Measurements from ENCODE around the gene SCYGR2. TPM values are rescaled to one million over a fixed set of nuclear protein-coding genes. Genes with fewer than 3 reads are reported as not detected.

SCYGR2 gene
- total RNA-seq, 1 donor from 2014 or later, result not detected

GRCh38 chr2:227630322-227630721 lies 31.6 kb downstream of the SCYGR2 start:
- Mint-ChIP-seq H3K9me3 (ENCODE audit: unreplicated experiment) (no peaks in the 10 kb centered on the region), H3K4me1 (ENCODE audit: unreplicated experiment) (no peaks in the 10 kb centered on the region), H3K36me3 (ENCODE audit: unreplicated experiment) (no peaks in the 10 kb centered on the region), H3K4me3 (ENCODE audit: unreplicated experiment) (no peak overlapping the region), H3K27ac (ENCODE audit: unreplicated experiment) (no peak overlapping the region), H3K27me3 (ENCODE audit: unreplicated experiment) (peaks cover 19% of the 10 kb centered on the region)
- DNase-seq (ENCODE audit: extremely low spot score, unreplicated experiment), result no peak
- TF ChIP-seq CTCF (IDR thresholded peaks at IDR 0.05), result no peak

GRCh38 chr2:227632827-227633226 lies 34.1 kb downstream of the SCYGR2 start:
- Mint-ChIP-seq H3K4me3 (ENCODE audit: unreplicated experiment) (no peak overlapping the region), H3K27me3 (ENCODE audit: unreplicated experiment) (peaks cover 19% of the 10 kb centered on the region), H3K9me3 (ENCODE audit: unreplicated experiment) (no peaks in the 10 kb centered on the region), H3K36me3 (ENCODE audit: unreplicated experiment) (no peaks in the 10 kb centered on the region), H3K4me1 (ENCODE audit: unreplicated experiment) (no peaks in the 10 kb centered on the region), H3K27ac (ENCODE audit: unreplicated experiment) (no peak overlapping the region)
- TF ChIP-seq CTCF (IDR thresholded peaks at IDR 0.05), result no peak
- DNase-seq (ENCODE audit: extremely low spot score, unreplicated experiment), result no peak

- TF ChIP-seq CTCF (IDR thresholded peaks at IDR 0.05), result no peak
- H3K27me3 Mint-ChIP-seq (ENCODE audit: unreplicated experiment), result peaks cover 19% of the 10 kb centered on the region
- no peak overlapping the region for H3K4me3 Mint-ChIP-seq (ENCODE audit: unreplicated experiment)
- no peak for DNase-seq (ENCODE audit: extremely low spot score, unreplicated experiment)
- no peaks in the 10 kb centered on the region for H3K4me1 Mint-ChIP-seq (ENCODE audit: unreplicated experiment)
- no peak overlapping the region for H3K27ac Mint-ChIP-seq (ENCODE audit: unreplicated experiment)
- no peaks in the 10 kb centered on the region for H3K9me3 Mint-ChIP-seq (ENCODE audit: unreplicated experiment)
- H3K36me3 Mint-ChIP-seq (ENCODE audit: unreplicated experiment), result no peaks in the 10 kb centered on the region
These were observed 35.5 kb downstream of the SCYGR2 start for GRCh38 chr2:227634201-227634600.

GRCh38 chr2:227642656-227643055 lies 44.0 kb downstream of the SCYGR2 start:
- Mint-ChIP-seq H3K27ac (ENCODE audit: unreplicated experiment) (no peak overlapping the region), H3K27me3 (ENCODE audit: unreplicated experiment) (peaks cover 14% of the 10 kb centered on the region), H3K4me1 (ENCODE audit: unreplicated experiment) (no peaks in the 10 kb centered on the region), H3K9me3 (ENCODE audit: unreplicated experiment) (no peaks in the 10 kb centered on the region), H3K36me3 (ENCODE audit: unreplicated experiment) (no peaks in the 10 kb centered on the region), H3K4me3 (ENCODE audit: unreplicated experiment) (no peak overlapping the region)
- no peak for DNase-seq (ENCODE audit: extremely low spot score, unreplicated experiment)
- no peak for TF ChIP-seq CTCF (IDR thresholded peaks at IDR 0.05)

GRCh38 chr2:227643990-227644551 lies 45.4 kb downstream of the SCYGR2 start:
- Mint-ChIP-seq H3K4me3 (ENCODE audit: unreplicated experiment) (no peak overlapping the region), H3K4me1 (ENCODE audit: unreplicated experiment) (no peaks in the 10 kb centered on the region), H3K27me3 (ENCODE audit: unreplicated experiment) (peaks cover 16% of the 10 kb centered on the region), H3K27ac (ENCODE audit: unreplicated experiment) (no peak overlapping the region), H3K9me3 (ENCODE audit: unreplicated experiment) (no peaks in the 10 kb centered on the region), H3K36me3 (ENCODE audit: unreplicated experiment) (no peaks in the 10 kb centered on the region)
- TF ChIP-seq CTCF (IDR thresholded peaks at IDR 0.05), result no peak
- no peak for DNase-seq (ENCODE audit: extremely low spot score, unreplicated experiment)

Other genes starting within 250 kb of the SCYGR2 start
- not detected in 2 replicates for gene TM4SF20, start 219.6 kb upstream of the SCYGR2 start, total RNA-seq
- gene SCYGR1, start 210.9 kb upstream of the SCYGR2 start, total RNA-seq, result not detected in 2 replicates
- gene AGFG1, start 126.7 kb upstream of the SCYGR2 start, total RNA-seq, result 51.2 and 55.1 TPM in 2 replicates
- gene SCYGR3, start 15.9 kb downstream of the SCYGR2 start, total RNA-seq, result not detected in 2 replicates
- gene SCYGR4, start 18.6 kb downstream of the SCYGR2 start, total RNA-seq, result not detected in 2 replicates
- not detected in 2 replicates for gene SCYGR5, start 67.9 kb downstream of the SCYGR2 start, total RNA-seq
- gene SLC19A3, start 119.1 kb downstream of the SCYGR2 start, total RNA-seq, result not detected in 2 replicates
- not detected in 2 replicates for gene SCYGR6, start 125.9 kb downstream of the SCYGR2 start, total RNA-seq
- not detected in 2 replicates for gene SCYGR7, start 129.4 kb downstream of the SCYGR2 start, total RNA-seq
- not detected in 2 replicates for gene SCYGR8, start 147.0 kb downstream of the SCYGR2 start, total RNA-seq
- not detected in 2 replicates for gene CCL20, start 214.9 kb downstream of the SCYGR2 start, total RNA-seq